Astrocyte (in vitro differentiated cells and primary cell): ENCODE results near the gene UBXN1. TPM values are rescaled to one million over a fixed set of nuclear protein-coding genes. Genes with fewer than 3 reads are reported as not detected.

Experiments used
- DNase-seq: peaks from one replicate; pipeline ENCODE4 v3.0.0-alpha.2; 2010; ENCODE audit warnings: low read depth
- FAIRE-seq: peaks from 2 replicates; lab custom pipeline; 2011; peaks lifted over from hg19 to GRCh38; lab: Jason Lieb, UNC
- H2AFZ ChIP-seq: 2 replicates; pipeline ENCODE4 v1.6.0; 2012; ENCODE audit warnings: low read depth, low read length, inconsistent platforms
- H3K27ac ChIP-seq: 2 replicates; pipeline ENCODE4 v1.5.1; 2011; ENCODE audit warnings: low read depth, low read length, inconsistent platforms
- H3K27me3 ChIP-seq: 2 replicates; pipeline ENCODE4 v1.6.0; 2011; ENCODE audit warnings: low read length, inconsistent platforms; ENCODE audit not compliant: insufficient read depth
- H3K36me3 ChIP-seq: 2 replicates; pipeline ENCODE4 v1.5.1; 2011; ENCODE audit warnings: low read length, inconsistent platforms; ENCODE audit not compliant: insufficient read depth
- H3K4me1 ChIP-seq: 2 replicates; pipeline ENCODE4 v1.5.1; 2011; ENCODE audit warnings: low read length, inconsistent platforms; ENCODE audit not compliant: insufficient read depth
- H3K4me2 ChIP-seq: 2 replicates; pipeline ENCODE4 v1.6.0; 2012; ENCODE audit warnings: low read length, inconsistent platforms
- H3K4me3 ChIP-seq: 2 replicates; pipeline ENCODE4 v1.5.1; 2011; ENCODE audit warnings: low read depth, mild to moderate bottlenecking, low read length, inconsistent platforms; ENCODE audit not compliant: insufficient read depth
- H3K79me2 ChIP-seq: 2 replicates; pipeline ENCODE4 v1.6.0; 2012; ENCODE audit warnings: mild to moderate bottlenecking, low read length, inconsistent platforms; ENCODE audit not compliant: insufficient read depth
- H3K9ac ChIP-seq: 2 replicates; pipeline ENCODE4 v1.6.0; 2012; ENCODE audit warnings: mild to moderate bottlenecking, low read length, inconsistent platforms
- H3K9me3 ChIP-seq: 2 replicates; pipeline ENCODE4 v1.5.1; 2012; ENCODE audit warnings: low read depth, mild to moderate bottlenecking, low read length, inconsistent platforms; ENCODE audit not compliant: insufficient read depth
- H4K20me1 ChIP-seq: 2 replicates; pipeline ENCODE4 v1.6.0; 2012; ENCODE audit warnings: low read length, inconsistent platforms; ENCODE audit not compliant: insufficient read depth
- H3K27ac Mint-ChIP-seq: one replicate; pipeline ENCODE4 v1.8.0; 2021; ENCODE audit warnings: mild to moderate bottlenecking, mixed read lengths; ENCODE audit not compliant: unreplicated experiment
- H3K27me3 Mint-ChIP-seq: one replicate; pipeline ENCODE4 v1.8.0; 2021; ENCODE audit warnings: low read depth, mixed read lengths; ENCODE audit not compliant: unreplicated experiment
- H3K36me3 Mint-ChIP-seq: one replicate; pipeline ENCODE4 v1.8.0; 2021; ENCODE audit warnings: low read depth, mixed read lengths; ENCODE audit not compliant: unreplicated experiment
- H3K4me1 Mint-ChIP-seq: one replicate; pipeline ENCODE4 v1.8.0; 2021; ENCODE audit warnings: low read depth, mixed read lengths; ENCODE audit not compliant: unreplicated experiment
- H3K4me3 Mint-ChIP-seq: one replicate; pipeline ENCODE4 v1.8.0; 2021; ENCODE audit warnings: mild to moderate bottlenecking, moderate library complexity, mixed read lengths; ENCODE audit not compliant: unreplicated experiment
- H3K9me3 Mint-ChIP-seq: one replicate; pipeline ENCODE4 v1.8.0; 2021; ENCODE audit warnings: mild to moderate bottlenecking, mixed read lengths; ENCODE audit not compliant: unreplicated experiment
- CTCF ChIP-seq: IDR thresholded peaks from 2 replicates; pipeline ENCODE4 v1.5.1; 2011; ENCODE audit warnings: low read depth, mild to moderate bottlenecking, inconsistent platforms, low read length, moderate library complexity; ENCODE audit not compliant: insufficient read depth
- EZH2 ChIP-seq: IDR thresholded peaks from 2 replicates; pipeline ENCODE4 v1.6.1; 2012; ENCODE audit warnings: mild to moderate bottlenecking, low read length, inconsistent platforms; ENCODE audit not compliant: insufficient read depth
- total RNA-seq: library from RNA; stranded (reverse); gene quantifications from 2 replicates; pipeline ENCODE4 v1.2.1, GENCODE V29; 2021

The UBXN1 gene
- total RNA-seq, 1 donor from 2014 or later = 80.0 TPM

GRCh38 chr11:62669420-62670161 lies 9.3 kb downstream of the UBXN1 start:
- Histone ChIP-seq H3K4me2 (peak overlapping the region; percentile 25), H2AFZ (no peak overlapping the region), H3K4me1 (peaks cover 23% of the 10 kb centered on the region), H3K9me3 (no peaks in the 10 kb centered on the region), H3K36me3 (peaks cover 7% of the 10 kb centered on the region), H3K27ac (no peak overlapping the region), H4K20me1 (peaks cover 24% of the 10 kb centered on the region), H3K4me3 (no peak overlapping the region), H3K27me3 (no peaks in the 10 kb centered on the region), H3K79me2 (peaks cover 69% of the 10 kb centered on the region), H3K9ac (no peak overlapping the region)
- peak overlapping the region; percentile 58 for H3K27ac Mint-ChIP-seq
- DNase-seq (no peak), FAIRE-seq (no peak)
- H3K36me3 Mint-ChIP-seq = peaks cover 9% of the 10 kb centered on the region
- H3K27me3 Mint-ChIP-seq = no peaks in the 10 kb centered on the region
- H3K4me3 Mint-ChIP-seq = peak overlapping the region; percentile 92
- H3K4me1 Mint-ChIP-seq = peaks cover 15% of the 10 kb centered on the region
- H3K9me3 Mint-ChIP-seq = no peaks in the 10 kb centered on the region
- no peak for TF ChIP-seq EZH2
- no peak for TF ChIP-seq CTCF

GRCh38 chr11:62667460-62667859 lies 11.4 kb downstream of the UBXN1 start:
- TF ChIP-seq EZH2 = no peak
- no peak for TF ChIP-seq CTCF
- H3K36me3 ChIP-seq = peaks cover 11% of the 10 kb centered on the region
- no peaks in the 10 kb centered on the region for H3K9me3 ChIP-seq
- FAIRE-seq (no peak), DNase-seq (no peak)
- H4K20me1 ChIP-seq = peaks cover 30% of the 10 kb centered on the region
- no peak overlapping the region for H3K4me3 ChIP-seq
- Mint-ChIP-seq H3K9me3 (no peaks in the 10 kb centered on the region), H3K4me3 (peak overlapping the region; percentile 96), H3K27me3 (no peaks in the 10 kb centered on the region), H3K36me3 (peaks cover 12% of the 10 kb centered on the region), H3K27ac (no peak overlapping the region), H3K4me1 (peaks cover 15% of the 10 kb centered on the region)
- peaks cover 23% of the 10 kb centered on the region for H3K4me1 ChIP-seq
- H2AFZ ChIP-seq = no peak overlapping the region
- H3K27me3 ChIP-seq = no peaks in the 10 kb centered on the region
- H3K27ac ChIP-seq = no peak overlapping the region
- peak overlapping the region; percentile 97 for H3K4me2 ChIP-seq
- H3K9ac ChIP-seq = no peak overlapping the region
- H3K79me2 ChIP-seq = peaks cover 69% of the 10 kb centered on the region
